ENCODE results near the gene HAUS7.

HAUS7 gene

DNA sequence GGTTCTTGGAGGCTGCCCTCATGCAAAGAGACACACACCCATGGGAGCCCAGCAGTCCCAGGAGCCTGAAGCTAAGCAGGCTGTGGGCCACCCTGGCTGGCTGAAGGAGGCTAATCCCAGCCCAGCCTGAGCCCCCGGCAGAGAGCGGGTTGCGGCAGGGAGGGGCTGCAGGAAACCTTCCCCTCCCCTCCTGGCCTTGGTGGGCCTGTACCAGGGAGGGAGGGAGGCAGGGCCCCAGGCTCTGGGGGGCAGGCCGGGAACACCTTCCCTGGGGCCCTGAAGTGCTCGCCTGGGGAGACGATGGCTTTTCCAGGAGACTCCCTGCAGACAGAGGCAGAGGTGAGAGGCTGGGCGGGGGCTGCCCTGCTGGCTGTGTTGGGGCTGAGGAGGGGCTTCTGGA, 28.1 kb upstream of the HAUS7 start:
- no peak for DNase-seq

DNA sequence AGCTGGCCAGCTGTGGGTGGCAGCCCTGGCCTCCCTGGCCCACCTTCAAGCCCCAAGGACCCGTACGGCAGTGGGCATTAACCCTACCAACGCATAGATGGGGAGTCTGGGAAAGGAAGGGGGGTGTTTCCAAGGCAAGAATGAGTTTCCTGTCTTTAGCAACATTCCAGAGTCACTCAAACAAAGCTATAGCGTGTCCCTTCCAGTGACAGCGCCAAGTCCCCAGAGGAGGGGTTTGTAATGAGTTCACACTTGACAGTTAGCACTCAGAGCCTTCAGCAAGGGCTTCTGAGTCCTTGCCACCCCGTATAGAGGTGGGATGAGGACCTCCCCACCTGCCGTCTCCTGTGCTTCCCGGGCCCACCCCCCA, 26.2 kb upstream of the HAUS7 start:
- no peak for DNase-seq

DNA sequence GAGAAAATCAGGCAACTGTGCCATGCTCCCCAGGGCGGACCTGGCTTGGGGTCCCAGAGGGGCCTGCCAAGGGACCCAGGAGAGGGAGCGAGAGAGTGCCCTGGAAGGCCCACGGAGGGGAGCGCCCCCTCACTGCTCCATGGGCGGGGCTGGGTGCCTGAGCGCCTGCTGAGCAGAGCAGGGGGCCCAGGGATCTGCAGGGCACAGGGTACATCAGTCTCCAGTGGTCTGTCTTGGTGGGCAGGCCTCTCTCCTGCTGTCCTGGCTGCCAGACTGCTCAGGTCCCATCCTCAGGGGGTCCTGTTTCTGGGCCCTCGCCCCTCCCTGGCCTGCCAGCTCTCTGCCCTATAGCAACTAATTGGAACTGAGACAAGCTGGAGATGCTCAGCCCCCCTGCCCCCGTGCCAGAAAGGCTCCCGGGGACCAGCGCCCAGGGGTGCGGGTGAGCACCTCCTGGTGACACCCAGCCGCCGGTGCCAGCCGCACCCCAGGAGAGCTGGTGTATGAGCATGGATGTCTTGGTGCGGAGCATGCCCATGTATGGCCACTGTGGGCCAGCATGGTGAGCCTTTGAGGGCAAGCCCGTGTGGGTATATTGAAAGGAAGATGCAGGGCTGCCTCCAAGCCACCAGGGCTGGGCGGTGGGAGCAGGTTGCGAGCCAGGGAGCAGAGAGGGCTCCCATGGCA, 25.7 kb upstream of the HAUS7 start:
- DNase-seq, result no peak

DNA sequence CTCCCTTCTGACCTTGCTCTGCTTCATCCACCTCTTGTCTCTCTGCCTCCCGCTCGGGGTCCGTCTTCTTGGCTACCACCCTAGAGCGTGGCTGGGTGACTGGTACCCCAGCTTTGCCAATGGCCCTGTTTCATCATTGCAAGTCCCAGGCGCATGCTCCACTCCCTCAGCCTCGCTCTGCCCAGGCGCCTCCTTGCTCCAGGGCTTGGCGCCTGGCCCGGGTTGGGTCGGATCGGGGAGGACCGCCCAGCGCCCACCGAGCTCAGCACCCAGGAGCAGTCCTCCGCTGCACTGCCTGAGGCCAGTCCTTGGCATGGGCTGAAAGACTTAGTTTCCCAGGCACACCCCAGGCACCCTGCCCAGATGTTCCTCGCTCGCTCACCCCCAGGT, 25.0 kb upstream of the HAUS7 start:
- no peak for DNase-seq

DNA sequence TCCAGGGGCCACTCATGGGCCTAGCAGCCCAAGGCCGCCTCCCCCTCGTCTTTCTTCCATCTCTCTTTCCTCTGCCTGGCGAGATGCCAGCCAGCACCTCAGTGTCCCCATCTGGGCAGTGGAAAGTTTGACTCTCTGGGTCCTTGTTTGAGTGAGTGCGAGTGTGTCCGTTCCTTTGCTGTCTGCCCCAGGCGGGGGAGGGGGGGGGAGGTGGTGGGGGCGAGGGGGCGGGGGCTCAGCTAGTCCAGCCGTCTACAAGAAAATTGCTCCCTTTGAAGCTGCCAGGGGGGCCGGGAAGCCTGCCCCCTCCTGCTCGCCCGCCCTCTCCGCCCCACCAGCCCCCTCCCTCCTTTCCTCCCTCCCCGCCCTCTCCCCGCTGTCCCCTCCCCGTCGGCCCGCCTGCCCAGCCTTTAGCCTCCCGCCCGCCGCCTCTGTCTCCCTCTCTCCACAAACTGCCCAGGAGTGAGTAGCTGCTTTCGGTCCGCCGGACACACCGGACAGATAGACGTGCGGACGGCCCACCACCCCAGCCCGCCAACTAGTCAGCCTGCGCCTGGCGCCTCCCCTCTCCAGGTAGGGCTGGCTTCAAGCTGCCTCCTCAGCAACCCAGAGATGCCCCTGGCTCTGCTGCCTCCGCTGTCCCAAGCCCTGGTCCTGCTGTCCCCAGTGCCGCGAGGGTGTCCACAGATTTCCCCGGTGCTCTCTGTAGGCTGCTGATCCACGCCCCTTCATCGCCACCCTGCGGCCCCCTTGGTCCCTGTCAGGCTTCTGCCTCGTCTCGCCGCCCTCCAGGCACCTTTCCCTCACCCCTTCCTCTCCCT, 24.4 kb upstream of the HAUS7 start, which contains the start of gene BGN:
Gene BGN, plus strand, starts transcription at position 440 of the 821 bp plus-strand sequence. CDS start 9,652 bp downstream, outside the sequence.
- no peak for DNase-seq

DNA sequence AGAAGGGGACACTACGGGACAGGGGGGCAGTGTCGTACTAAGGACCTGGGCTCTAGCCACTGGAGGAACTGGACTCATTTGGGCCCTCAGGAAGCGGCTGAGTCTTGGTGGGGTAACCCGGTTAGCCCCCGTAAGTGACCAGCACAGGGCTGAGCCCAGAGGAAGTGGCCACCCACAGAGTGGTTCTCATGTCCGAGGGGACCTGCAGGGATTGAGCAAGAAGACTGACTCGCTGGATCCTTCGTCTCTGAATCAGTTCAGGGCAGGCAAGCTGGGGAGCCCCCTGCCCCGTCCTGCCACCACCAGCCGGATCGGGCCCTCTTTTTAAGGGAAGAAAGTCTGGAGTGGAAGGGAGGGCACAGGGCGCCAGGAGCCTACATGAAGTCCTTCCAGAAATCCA, 23.7 kb upstream of the HAUS7 start:
- peak; percentile 1 for DNase-seq

DNA sequence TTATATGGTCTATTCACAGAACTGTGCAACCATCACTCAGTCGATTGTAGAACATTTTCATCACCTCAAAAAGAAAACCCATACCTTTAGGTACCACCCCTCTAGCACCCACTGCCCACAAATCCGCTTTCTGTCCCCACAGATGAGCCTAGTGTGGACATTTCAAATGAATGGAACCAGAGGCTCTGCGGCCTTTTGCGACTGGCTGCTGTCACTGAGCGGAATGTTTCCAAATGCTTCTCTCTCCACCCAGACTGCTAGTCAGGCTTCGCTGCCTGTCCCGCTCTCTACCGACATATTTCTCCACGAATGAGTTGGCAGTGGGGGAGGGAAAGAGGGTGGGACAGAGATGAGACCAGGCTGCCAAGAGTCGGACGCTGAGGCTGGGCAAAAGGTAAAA, 22.7 kb upstream of the HAUS7 start:
- DNase-seq, result no peak

DNA sequence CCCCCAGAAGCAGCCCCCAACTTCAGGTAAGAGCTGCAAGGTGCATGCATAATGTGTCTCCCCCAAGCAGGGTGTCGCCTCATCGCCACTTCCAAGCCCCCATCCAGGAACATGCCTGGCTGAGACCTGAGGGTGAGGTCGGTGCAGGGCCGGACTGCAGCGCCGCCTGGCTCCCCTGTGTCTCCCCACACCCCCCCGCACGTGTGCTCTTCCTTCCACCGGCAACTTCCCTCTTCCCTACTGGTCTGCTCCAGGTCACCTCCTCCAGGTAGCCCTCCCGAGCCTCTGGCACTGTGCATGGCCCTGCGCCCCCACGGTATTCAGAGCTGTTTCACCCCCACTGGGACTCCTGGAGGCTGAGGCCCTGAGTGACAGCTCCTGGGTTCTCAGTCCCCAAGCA, 22.2 kb upstream of the HAUS7 start:
- DNase-seq, result no peak

DNA sequence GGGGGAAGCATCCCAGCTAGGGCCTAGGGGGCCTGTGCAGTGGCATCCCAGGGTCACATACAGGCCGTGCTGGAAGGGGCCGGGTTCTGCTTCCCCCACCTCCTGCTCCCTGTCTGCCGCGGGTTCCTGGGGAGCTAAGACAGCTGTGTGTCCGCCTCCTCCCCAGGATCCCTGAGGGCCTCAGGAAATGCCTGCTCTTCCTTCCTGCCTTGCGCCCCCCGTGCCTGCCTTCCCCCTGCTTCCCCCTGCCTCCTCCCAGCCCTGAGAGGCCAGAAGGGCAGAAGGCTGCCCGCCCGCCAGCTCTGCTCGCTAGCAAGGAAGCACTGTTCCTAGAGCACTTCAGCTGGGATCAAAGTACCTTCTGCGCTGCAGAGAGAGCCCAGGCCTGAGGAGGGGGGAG, 21.5 kb upstream of the HAUS7 start:
- no peak for DNase-seq

DNA sequence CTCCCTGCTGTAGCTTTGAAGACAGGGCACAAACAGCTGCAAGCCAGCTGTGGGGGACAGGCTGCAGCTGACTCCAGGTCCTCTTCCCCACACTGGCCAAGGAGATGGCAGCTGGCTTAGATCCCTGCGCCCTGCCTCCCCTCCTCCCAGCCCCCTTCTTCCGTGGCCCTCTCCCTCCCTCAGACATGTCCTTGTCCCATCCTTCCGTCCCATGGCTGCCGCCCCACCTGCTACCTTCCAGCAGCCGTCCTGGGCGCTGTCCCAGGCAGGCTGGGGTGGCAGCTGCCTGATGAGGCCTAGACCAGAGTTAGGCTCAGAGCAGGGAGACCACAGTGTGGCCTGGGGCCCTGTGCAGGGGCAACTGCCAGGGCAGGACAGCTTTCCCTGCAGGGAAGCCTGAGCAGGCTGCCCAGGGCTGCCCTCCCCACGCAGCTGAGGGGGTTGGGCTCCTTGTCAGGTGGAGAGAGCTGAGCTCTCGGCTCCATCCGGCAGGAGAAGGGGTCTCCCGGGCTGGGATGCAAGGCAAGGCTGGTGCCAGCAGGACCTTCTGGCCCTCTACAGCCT, 21.1 kb upstream of the HAUS7 start:
- DNase-seq, result no peak

DNA sequence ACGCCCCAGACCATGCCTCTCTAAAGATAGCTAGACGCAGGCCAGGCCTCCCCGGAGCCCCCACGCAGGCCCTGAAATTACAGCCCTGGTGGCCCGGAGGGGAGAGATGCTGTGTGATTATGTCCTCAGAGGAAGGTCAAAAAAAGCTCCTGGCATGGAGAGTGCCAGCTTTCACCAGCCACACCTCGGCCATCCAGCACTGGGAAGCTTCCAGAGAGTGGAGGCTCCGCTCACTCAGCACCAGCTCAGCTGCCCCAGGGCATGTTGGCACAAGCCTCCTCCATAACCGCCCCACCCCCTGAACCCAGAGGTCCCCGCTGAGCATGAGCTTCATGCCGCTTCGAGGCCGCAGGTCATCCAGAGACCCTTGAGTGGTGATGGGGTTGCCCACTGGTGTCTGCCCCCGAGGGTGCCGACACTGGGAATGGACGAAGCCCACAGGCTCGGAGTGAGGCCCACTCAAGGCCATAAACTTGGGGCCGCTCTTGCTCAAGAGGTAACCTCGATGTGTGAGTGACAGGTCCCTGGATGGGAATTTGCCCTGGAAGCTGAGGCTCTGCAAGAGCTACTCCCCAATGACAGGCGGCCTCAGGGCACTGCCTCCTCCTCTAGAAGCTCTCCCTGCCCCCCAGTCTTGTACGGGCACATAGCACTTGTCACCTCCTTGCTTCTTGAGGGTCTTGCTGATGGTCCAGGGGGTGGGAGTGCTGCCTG, 20.0 kb upstream of the HAUS7 start:
- no peak for DNase-seq

DNA sequence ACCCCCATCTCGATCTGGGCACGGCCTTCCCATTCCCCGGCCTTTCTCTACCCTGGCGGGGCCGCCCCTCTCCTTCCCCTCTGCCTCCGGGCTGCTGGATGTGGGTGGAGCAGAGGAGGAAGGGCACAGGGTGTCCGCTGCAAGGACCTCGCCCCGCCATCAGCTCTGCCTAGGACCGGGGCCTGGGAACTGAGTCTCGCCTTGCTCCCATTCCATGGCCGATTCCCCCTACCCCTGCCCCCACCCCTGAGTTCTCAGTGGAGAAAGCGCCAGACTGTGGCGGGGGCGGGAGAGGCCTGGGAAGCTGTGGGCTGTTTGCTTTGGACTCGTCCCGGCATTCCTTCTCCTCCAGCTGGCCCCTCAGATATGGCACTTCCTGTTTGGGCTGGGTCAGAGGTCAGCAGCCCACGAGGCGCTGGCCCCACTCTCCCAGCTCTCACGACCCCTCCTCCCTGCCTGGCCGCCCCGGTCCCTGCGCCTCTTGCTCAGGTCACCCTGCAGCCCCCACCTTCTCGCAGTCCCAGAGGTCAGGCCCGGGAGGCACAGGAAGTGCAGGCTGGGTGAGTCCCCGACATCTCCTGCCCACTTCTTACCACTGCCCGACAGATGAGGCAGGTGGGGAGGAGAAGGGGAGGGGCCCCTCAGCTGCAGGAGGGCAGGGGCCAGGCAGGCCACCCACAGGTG, 18.0 kb upstream of the HAUS7 start:
- DNase-seq, result no peak

DNA sequence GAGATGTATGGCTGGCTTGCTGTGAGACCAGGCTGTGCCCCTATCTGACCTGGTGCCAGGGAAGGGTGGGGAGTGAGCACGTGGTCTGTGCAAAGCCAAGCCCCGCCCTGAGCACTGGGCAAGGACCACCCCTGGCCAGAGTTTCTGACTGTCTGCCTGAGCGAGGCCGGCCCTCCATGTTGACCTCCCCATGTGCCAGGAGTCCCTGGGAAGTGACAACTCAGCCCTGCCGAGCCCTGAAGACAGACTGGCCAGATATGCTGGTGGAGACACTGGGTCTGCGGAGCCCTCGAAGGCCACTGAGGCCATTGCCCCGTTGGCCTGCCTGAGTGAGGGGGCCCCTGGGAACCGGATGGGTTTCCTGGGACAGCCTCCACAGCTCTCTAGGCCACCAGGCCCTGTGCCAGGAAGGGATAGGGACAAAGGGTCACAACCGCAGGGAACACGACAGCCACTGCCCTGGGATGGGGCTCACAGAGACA, 17.3 kb upstream of the HAUS7 start:
- no peak for DNase-seq

DNA sequence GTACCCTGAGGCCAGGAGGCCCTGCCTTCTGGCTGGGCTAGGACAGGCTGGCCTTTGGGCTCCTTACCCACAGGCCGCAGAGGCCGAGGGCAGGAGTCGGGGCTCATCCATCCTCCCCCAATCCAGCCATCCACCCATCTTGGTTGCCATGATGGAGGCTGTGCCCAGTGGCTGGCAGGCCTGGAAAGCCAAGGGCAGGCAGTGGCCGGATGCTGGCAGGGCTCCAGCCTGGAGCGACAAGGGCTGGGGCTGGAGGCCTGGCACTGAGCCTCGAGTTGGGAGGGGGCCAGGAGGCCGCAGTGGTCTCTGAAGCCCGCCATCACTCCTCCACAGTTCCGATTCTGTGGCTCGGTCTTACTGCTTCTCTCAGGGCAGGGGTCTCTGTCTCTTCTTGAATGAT, 15.8 kb upstream of the HAUS7 start:
- no peak for DNase-seq

DNA sequence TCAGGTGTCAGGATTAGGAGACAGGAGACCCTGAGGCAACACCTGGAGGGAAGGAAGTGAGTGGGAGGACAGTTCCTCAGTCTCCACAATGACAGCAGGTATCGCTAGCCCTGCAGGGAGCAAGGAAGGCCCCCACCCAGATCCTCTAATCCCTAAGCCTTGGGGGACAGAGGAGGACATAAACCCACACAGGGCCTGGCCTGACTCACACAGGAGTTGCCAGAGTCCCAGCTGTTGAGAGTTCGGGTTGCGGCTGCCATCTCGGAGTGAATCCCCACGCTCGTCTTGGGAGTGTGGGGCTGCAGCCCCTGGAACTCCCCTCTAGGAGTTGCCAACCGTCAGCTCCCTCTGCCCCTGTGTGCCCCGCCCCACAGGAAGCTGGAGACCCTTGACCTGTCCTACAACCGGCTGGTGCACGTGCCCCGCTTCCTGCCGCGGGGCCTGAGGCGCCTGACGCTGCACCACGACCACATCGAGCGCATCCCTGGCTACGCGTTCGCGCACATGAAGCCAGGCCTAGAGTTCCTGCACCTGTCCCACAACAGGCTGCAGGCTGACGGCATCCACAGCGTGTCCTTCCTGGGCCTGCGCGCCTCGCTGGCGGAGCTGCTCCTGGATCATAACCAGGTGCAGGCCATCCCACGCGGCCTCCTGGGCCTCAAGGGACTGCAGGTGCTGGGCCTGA, 15.2 kb upstream of the HAUS7 start:
- no peak for DNase-seq

DNA sequence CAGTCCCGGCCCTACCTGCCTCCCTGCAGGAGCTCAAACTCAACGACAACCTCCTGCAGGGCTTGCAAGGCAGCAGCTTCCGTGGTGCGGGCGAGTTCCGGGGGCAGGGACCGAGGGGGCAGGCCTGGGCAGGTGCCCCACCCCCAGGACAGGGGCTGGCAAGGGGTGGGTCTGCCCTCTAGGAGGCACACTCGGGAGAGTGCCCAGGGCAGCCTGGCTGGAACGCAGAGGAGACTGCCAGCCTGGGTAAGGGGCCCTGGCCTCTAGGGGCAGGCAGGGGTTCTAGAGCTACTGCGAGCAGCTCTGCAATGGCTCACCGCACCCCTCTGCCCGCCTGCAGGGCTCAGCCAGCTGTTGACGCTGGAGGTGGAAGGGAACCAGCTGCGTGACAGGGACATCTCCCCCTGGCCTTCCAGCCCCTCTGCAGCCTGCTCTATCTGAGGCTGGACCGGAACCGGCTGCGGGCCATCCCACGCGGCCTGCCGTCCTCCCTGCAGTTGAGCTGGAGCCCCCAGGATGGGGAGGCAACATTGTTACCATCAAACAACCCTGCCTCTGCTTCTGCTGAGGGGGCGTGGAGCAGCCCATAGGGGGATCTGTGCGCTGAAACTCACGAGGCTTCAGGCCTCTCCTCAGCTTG, 12.1 kb upstream of the HAUS7 start:
- DNase-seq, result no peak

DNA sequence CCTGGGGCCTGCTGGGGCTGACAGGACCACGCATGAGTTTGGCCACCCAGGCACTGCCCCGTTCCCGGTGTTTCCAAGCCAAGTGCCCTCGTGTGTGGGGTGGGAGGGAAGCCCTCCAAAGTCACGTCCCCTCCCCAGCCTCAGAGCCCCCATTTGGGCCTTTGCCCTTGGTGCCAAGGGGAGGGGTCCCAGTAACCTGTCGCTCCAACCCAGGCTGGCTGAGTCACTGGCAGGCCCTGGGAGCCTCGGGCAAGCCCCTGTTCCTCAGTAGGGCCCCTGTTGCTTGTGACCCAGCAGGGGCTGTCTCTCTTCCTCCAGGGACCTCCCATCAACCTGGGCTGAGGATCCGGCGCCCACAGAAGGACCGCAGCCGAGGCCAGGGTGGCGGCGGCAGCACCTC, 10.7 kb upstream of the HAUS7 start:
- DNase-seq, result no peak

DNA sequence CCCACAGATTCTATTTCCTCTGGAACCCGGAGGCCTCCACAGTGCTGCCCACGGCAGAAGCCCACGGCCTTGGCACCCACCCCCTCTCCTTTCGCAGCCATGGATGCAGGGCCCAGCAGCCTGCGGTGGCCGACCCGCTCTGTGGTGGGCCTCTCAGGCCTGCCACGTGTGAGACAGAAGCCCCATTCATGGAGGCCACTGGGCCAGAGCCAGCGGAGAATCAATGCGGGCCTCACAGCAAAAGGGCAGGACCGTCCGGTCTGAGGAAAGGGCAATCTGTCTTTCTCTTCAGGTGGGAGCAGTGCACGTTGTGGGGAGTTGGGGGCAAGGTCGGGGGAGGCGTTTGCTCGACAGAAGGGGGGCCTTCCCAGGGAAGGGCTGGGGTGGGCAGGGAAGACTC, 8.4 kb upstream of the HAUS7 start:
- DNase-seq, result no peak

DNA sequence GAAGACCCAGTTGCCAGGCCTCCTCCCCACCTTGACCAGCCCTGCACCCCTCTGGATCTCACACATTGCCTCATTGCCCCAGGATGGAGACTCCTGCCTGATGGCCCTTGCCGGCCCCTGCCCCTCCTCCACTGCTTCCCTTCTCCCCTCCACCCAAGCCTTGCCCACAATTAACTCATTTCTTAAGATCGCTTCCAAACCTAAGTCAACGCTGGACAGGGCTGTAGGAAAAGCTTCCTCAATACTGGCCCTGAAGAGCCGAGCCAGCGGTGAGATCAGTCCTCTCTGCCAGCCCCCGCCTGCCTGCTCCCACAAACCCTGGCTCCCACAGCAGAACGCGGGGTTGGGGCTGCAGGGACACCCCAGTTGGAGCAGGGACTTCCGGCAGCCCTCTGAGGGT, 7.5 kb upstream of the HAUS7 start:
- DNase-seq, result no peak

DNA sequence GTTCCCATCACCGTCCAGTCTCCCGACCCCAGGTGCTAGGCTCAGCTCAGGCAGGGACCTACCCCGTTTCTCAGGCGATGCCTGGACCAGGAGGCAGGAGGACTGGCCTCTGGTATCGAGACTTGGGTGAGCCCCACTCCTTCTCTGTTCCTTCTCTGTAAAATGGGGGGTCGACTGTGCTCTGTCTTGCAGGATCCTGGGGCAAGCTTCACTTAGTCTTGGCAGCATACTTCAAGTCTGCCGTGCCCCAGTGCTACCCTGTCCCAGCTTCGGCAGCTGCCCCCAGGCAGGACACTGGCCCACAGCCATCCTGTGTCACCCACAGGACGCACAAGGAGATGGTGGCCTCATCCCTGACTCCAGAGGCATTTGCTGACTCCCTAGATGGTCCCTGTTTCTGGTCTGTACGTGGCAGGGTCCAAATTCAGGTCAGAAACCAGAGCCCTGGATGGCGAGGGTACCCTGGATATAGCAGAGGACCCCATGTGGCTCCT, 7.0 kb upstream of the HAUS7 start:
- no peak for DNase-seq

DNA sequence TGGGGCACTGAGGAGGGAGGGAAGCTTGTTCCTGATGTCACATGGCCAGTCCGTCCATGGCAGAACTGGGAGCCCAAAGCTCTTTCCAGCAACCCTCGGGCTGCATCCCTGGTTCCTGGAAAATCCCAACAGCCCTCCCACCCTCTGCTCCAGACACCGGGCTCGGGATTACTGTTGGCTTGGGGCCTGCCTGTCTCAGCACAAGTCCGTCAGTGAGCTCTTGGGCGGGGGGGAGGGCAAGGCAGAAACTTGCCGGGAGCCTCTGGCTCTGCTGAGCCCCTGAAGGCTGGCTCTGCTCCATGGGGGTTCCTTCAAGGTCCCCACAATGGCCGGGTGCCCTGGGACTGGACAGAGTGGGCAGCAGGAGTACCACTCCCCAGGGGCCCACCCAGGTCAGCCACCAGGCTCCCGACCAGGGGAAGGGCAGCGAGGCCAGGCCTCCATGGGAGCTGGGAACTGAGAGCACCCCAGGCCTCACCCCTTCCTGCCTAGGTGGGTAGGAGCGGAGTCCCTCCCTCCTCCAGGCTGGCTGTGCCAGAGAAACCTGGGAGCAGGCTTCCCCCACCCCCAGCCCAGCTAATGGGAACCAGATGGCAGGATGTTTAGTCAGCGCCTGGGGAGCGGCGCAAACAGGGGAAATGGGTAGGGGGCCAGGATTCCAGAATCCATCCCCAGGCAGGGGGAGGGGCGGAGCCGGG, 6.4 kb upstream of the HAUS7 start:
- no peak for DNase-seq
